IMR-90 (cell line): ENCODE measurements around the gene TM7SF3. TPM values are rescaled to one million over a fixed set of nuclear protein-coding genes. Genes with fewer than 3 reads are reported as not detected.

ENCODE experiments used
- ATAC-seq: fragments of 200-7000 bp; cut with Tn5 transposase; 2 replicates; pipeline ENCODE4 v1.9.1; 2020; ENCODE audit warnings: low read depth, mild to moderate bottlenecking, moderate library complexity
- BruUV-seq: library from RNA; stranded (reverse); fragments of 400-500 nt; replicated peaks from 2 replicates; lab custom pipeline; 2021; lab: Mats Ljungman, UMichigan
- CTCF ChIA-PET: fragments of 300-600 bp; formaldehyde crosslinking; extraction: SDS; loops from one replicate; lab custom pipeline; 2021; ENCODE audit warnings: antibody characterized with exemption; lab: Yijun Ruan, JAX
- POLR2A ChIA-PET: fragments of 300-600 bp; sonication (Branson Sonifier 250); formaldehyde crosslinking; loops from one replicate; lab custom pipeline; 2022; ENCODE audit warnings: antibody characterized with exemption; ENCODE audit not compliant: unreplicated experiment; lab: Charles Lee
- DNase-seq: peaks from one replicate; pipeline ENCODE4 v3.0.0; 2013
- H2AFZ ChIP-seq: replicated peaks from 2 replicates; pipeline ENCODE3; 2013; ENCODE audit warnings: low read length, mild to moderate bottlenecking; ENCODE audit not compliant: poor library complexity
- H2AK5ac ChIP-seq: 2 replicates; pipeline ENCODE4 v1.6.1; 2013; ENCODE audit warnings: low read depth, low read length, inconsistent platforms
- H2AK9ac ChIP-seq: replicated peaks from 2 replicates; pipeline ENCODE3; 2013; ENCODE audit warnings: mild to moderate bottlenecking, low read depth, low read length, moderate library complexity; ENCODE audit not compliant: poor library complexity
- H2BK120ac ChIP-seq: 2 replicates; pipeline ENCODE4 v1.6.1; 2013; ENCODE audit warnings: low read depth, low read length, inconsistent platforms
- H2BK15ac ChIP-seq: 3 replicates; pipeline ENCODE4 v1.6.1; 2013; ENCODE audit warnings: low read depth, low read length, inconsistent platforms
- H2BK20ac ChIP-seq: 2 replicates; pipeline ENCODE4 v1.6.1; 2013; ENCODE audit warnings: low read depth, mild to moderate bottlenecking, inconsistent platforms, low read length, moderate library complexity
- H2BK5ac ChIP-seq: 2 replicates; pipeline ENCODE4 v1.6.1; 2013; ENCODE audit warnings: mild to moderate bottlenecking, low read depth, low read length, inconsistent platforms; ENCODE audit not compliant: poor library complexity, severe bottlenecking
- H3K14ac ChIP-seq: replicated peaks from 2 replicates; pipeline ENCODE4 v1.6.1; 2013; ENCODE audit warnings: low read depth, low read length, inconsistent platforms
- H3K18ac ChIP-seq: 2 replicates; pipeline ENCODE4 v1.6.1; 2013; ENCODE audit warnings: low read depth, low read length, control low read depth
- H3K23ac ChIP-seq: 2 replicates; pipeline ENCODE4 v1.6.1; 2013; ENCODE audit warnings: low read depth, low read length, inconsistent platforms
- H3K27ac ChIP-seq: 2 replicates; pipeline ENCODE4 v1.5.1; 2013; ENCODE audit warnings: mild to moderate bottlenecking, control low read depth, low read length; ENCODE audit not compliant: insufficient read depth
- H3K27me3 ChIP-seq: 2 replicates; pipeline ENCODE4 v1.6.1; 2013; ENCODE audit warnings: low read length; ENCODE audit not compliant: control insufficient read depth, insufficient read depth
- H3K36me3 ChIP-seq: 2 replicates; pipeline ENCODE4 v1.6.1; 2013; ENCODE audit warnings: low read length, mixed read lengths; ENCODE audit not compliant: control insufficient read depth, insufficient read depth
- H3K4ac ChIP-seq: 2 replicates; pipeline ENCODE4 v1.6.1; 2013; ENCODE audit warnings: low read depth, low read length, inconsistent platforms
- H3K4me1 ChIP-seq: 2 replicates; pipeline ENCODE4 v1.6.1; 2013; ENCODE audit warnings: low read length, mixed read lengths; ENCODE audit not compliant: control insufficient read depth, insufficient read depth
- H3K4me2 ChIP-seq: 2 replicates; pipeline ENCODE4 v1.6.1; 2013; ENCODE audit warnings: low read depth, mild to moderate bottlenecking, control low read depth, low read length, moderate library complexity
- H3K4me3 ChIP-seq: 2 replicates; pipeline ENCODE4 v1.5.1; 2013; ENCODE audit warnings: low read depth, mild to moderate bottlenecking, control low read depth, low read length, moderate library complexity; ENCODE audit not compliant: insufficient read depth
- H3K56ac ChIP-seq: 2 replicates; pipeline ENCODE4 v1.6.1; 2013; ENCODE audit warnings: low read length, inconsistent platforms; ENCODE audit not compliant: insufficient read depth; ENCODE audit errors: extremely low read depth
- H3K79me1 ChIP-seq, 2 experiments: 2 replicates each; pipeline ENCODE4 v1.6.1; 2013; ENCODE audit warnings: low read length in 2 of 2, inconsistent platforms in 1 of 2, low read depth in 1 of 2
- H3K9ac ChIP-seq: 2 replicates; pipeline ENCODE4 v1.6.1; 2013; ENCODE audit warnings: low read depth, low read length, control low read depth
- H3K9me1 ChIP-seq: 2 replicates; pipeline ENCODE4 v1.6.1; 2013; ENCODE audit warnings: low read length, inconsistent platforms; ENCODE audit not compliant: insufficient read depth
- H3K9me3 ChIP-seq: 2 replicates; pipeline ENCODE4 v1.6.1; 2013; ENCODE audit warnings: low read length; ENCODE audit not compliant: control insufficient read depth, insufficient read depth
- H4K20me1 ChIP-seq: 2 replicates; pipeline ENCODE4 v1.6.1; 2013; ENCODE audit warnings: low read length, inconsistent platforms; ENCODE audit not compliant: insufficient read depth
- H4K5ac ChIP-seq: 2 replicates; pipeline ENCODE4 v1.6.1; 2013; ENCODE audit warnings: mild to moderate bottlenecking, low read depth, low read length, control low read depth
- H4K8ac ChIP-seq, 2 experiments: 2 replicates each; pipeline ENCODE4 v1.6.1; 2013; ENCODE audit warnings: low read depth in 2 of 2, low read length in 2 of 2, control low read depth in 1 of 2, inconsistent platforms in 1 of 2
- H4K91ac ChIP-seq: 2 replicates; pipeline ENCODE4 v1.6.1; 2013; ENCODE audit warnings: low read depth, low read length, inconsistent platforms; ENCODE audit not compliant: insufficient read depth
- BHLHE40 ChIP-seq: fragments of 150-350 bp; IDR thresholded peaks from 2 replicates; pipeline ENCODE4 v1.6.1; 2016; ENCODE audit warnings: mild to moderate bottlenecking, low read depth, low read length
- CEBPB ChIP-seq: IDR thresholded peaks from 2 replicates; pipeline ENCODE4 v1.6.1; 2012; ENCODE audit warnings: low read depth, low read length, improper control_type of control experiment
- CHD1 ChIP-seq: IDR thresholded peaks from 2 replicates; pipeline ENCODE4 v1.6.1; 2012; ENCODE audit warnings: low read depth, low read length, improper control_type of control experiment
- CTCF ChIP-seq: conservative IDR thresholded peaks from 2 replicates; pipeline ENCODE4 v1.5.1; 2012; ENCODE audit warnings: mild to moderate bottlenecking, low read depth, low read length, improper control_type of control experiment
- FOS ChIP-seq: fragments of 150-350 bp; IDR thresholded peaks from 2 replicates; pipeline ENCODE4 v1.6.1; 2016; ENCODE audit warnings: low read depth, low read length
- MAFK ChIP-seq: IDR thresholded peaks from 2 replicates; pipeline ENCODE4 v1.6.1; 2012; ENCODE audit warnings: low read depth, low read length, improper control_type of control experiment
- MAZ ChIP-seq: IDR thresholded peaks from 2 replicates; pipeline ENCODE4 v1.6.1; 2012; ENCODE audit warnings: low read depth, mild to moderate bottlenecking, low read length, improper control_type of control experiment, moderate library complexity, borderline replicate concordance
- MXI1 ChIP-seq: IDR thresholded peaks from 2 replicates; pipeline ENCODE4 v1.6.1; 2012; ENCODE audit warnings: low read depth, mild to moderate bottlenecking, low read length, moderate library complexity, borderline replicate concordance
- NFE2L2 ChIP-seq: fragments of 150-350 bp; IDR thresholded peaks from 2 replicates; pipeline ENCODE4 v1.6.1; 2016; ENCODE audit warnings: low read depth, mild to moderate bottlenecking, low read length
- POLR2A ChIP-seq: IDR thresholded peaks from 2 replicates; pipeline ENCODE4 v1.6.1; 2012; ENCODE audit warnings: mild to moderate bottlenecking, low read depth, low read length
- RAD21 ChIP-seq: IDR thresholded peaks from 2 replicates; pipeline ENCODE4 v1.6.1; 2012; ENCODE audit warnings: low read length, improper control_type of control experiment
- RCOR1 ChIP-seq: IDR thresholded peaks from 2 replicates; pipeline ENCODE4 v1.6.1; 2012; ENCODE audit warnings: mild to moderate bottlenecking, low read length, improper control_type of control experiment; ENCODE audit not compliant: insufficient replicate concordance
- RFX5 ChIP-seq: IDR thresholded peaks from 2 replicates; pipeline ENCODE4 v1.8.0; 2012; ENCODE audit warnings: low read depth, mild to moderate bottlenecking, low read length, moderate library complexity
- SMC3 ChIP-seq: fragments of 150-350 bp; IDR thresholded peaks from 2 replicates; pipeline ENCODE4 v1.6.1; 2016; ENCODE audit warnings: low read depth, mild to moderate bottlenecking, antibody characterized with exemption, low read length, moderate library complexity
- WGBS, 2 experiments: methylation state at CpG; one replicate each; pipeline versions ENCODE4 v1.1.5 to v1.1.7; 2013; ENCODE audit warnings: missing lambda C conversion rate in 2 of 2; ENCODE audit not compliant: insufficient read length in 1 of 2; ENCODE audit errors: extremely low coverage in 2 of 2; 5-methylcytosine and 5-hydroxymethylcytosine counted together
- dilution Hi-C: fragments of 300-500 bp; cut with HindIII; formaldehyde crosslinking; loops from one replicate; pipeline ENCODE4 v1.14.3; 2018; ENCODE audit warnings: low sequenced_read_pairs; ENCODE audit not compliant: unreplicated experiment
- in situ Hi-C: fragments of 300-500 bp; cut with MboI; formaldehyde crosslinking; loops from 3 replicates; pipeline ENCODE4 v1.14.3; 2019; ENCODE audit warnings: low sequenced_read_pairs, inconsistent platforms, mixed read lengths
- intact Hi-C: fragments of 100-400 bp; cut with micrococcal nuclease; formaldehyde crosslinking; loops from 2 replicates; pipeline ENCODE4 v1.10.0; 2022
- polyA plus RNA-seq, 3 experiments: library from polyadenylated mRNA; depleted of rRNA; stranded (reverse); fragments of >200 nt; gene quantifications; 2 replicates each; pipeline ENCODE4 v1.2.3, GENCODE V29; 2012; ENCODE audit warnings: low replicate concordance in 1 of 3
- total RNA-seq: library from RNA; depleted of rRNA; stranded (reverse); fragments of >200 nt; gene quantifications from 2 replicates; pipeline ENCODE4 v1.2.3, GENCODE V29; 2012
- TF ChIP-seq, protein P1 (sequence below): fragments of 150-350 bp; IDR thresholded peaks from 2 replicates; pipeline ENCODE4 v1.6.1; 2017; ENCODE audit warnings: mild to moderate bottlenecking, antibody characterized with exemption, low read length, low read depth
- TF ChIP-seq, protein P2 (sequence below): fragments of 150-350 bp; IDR thresholded peaks from 2 replicates; pipeline ENCODE4 v1.6.1; 2016; ENCODE audit warnings: low read depth, mild to moderate bottlenecking, low read length, moderate library complexity, borderline replicate concordance

TM7SF3 gene
- total and polyA plus RNA-seq, 2 of the 4 experiments (the other 2 are of a cell fraction), result 35.3 to 46.6 TPM

GRCh38 chr12:26940516-26941214, 73.5 kb downstream of the TM7SF3 start:
- peaks cover 0 to 46% of the 10 kb centered on the region in 2 experiments; a peak in 3 of 4 replicates for H3K79me1 ChIP-seq
- intact Hi-C loops (no loop called here), in situ Hi-C loops (no loop called here), dilution Hi-C loops (no loop called here)
- H3K4me3 ChIP-seq, result no peak overlapping the region
- H2AK5ac ChIP-seq, result no peak overlapping the region
- H3K9me3 ChIP-seq, result no peaks in the 10 kb centered on the region
- DNase-seq, result peak; percentile 15
- no peaks in the 10 kb centered on the region for H3K9me1 ChIP-seq
- ChIA-PET CTCF (no interaction called here), POLR2A (no interaction called here)
- no peak overlapping the region for H2AFZ ChIP-seq
- H2BK5ac ChIP-seq, result no peak overlapping the region
- H3K4me2 ChIP-seq, result no peak overlapping the region
- H2BK15ac ChIP-seq, result no peak overlapping the region
- no TSS peak for BruUV-seq
- no peak overlapping the region for H3K56ac ChIP-seq
- H2BK20ac ChIP-seq, result no peak overlapping the region
- TF ChIP-seq MAFK (no peak), FOS (no peak), CHD1 (no peak), MXI1 (no peak), NFE2L2 (no peak), CTCF (no peak), BHLHE40 (no peak), MAZ (no peak), POLR2A (no peak), SMC3 (no peak), CEBPB (no peak), RFX5 (no peak), RAD21 (no peak), RCOR1 (no peak)
- TF ChIP-seq, protein P1, sequence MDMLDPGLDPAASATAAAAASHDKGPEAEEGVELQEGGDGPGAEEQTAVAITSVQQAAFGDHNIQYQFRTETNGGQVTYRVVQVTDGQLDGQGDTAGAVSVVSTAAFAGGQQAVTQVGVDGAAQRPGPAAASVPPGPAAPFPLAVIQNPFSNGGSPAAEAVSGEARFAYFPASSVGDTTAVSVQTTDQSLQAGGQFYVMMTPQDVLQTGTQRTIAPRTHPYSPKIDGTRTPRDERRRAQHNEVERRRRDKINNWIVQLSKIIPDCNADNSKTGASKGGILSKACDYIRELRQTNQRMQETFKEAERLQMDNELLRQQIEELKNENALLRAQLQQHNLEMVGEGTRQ, result no peak
- TF ChIP-seq, protein P2, sequence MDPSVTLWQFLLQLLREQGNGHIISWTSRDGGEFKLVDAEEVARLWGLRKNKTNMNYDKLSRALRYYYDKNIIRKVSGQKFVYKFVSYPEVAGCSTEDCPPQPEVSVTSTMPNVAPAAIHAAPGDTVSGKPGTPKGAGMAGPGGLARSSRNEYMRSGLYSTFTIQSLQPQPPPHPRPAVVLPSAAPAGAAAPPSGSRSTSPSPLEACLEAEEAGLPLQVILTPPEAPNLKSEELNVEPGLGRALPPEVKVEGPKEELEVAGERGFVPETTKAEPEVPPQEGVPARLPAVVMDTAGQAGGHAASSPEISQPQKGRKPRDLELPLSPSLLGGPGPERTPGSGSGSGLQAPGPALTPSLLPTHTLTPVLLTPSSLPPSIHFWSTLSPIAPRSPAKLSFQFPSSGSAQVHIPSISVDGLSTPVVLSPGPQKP, result no peak
- WGBS, 2 experiments, result no CpG with 5 or more reads among the region's 3 CpGs
- no peak overlapping the region for H2BK120ac ChIP-seq
- H3K23ac ChIP-seq, result no peak overlapping the region
- H3K18ac ChIP-seq, result no peak overlapping the region
- no peak overlapping the region for H4K8ac ChIP-seq
- H2AK9ac ChIP-seq, result no peak overlapping the region
- H3K27me3 ChIP-seq, result no peaks in the 10 kb centered on the region
- H3K4me1 ChIP-seq, result peaks cover 2% of the 10 kb centered on the region
- H3K27ac ChIP-seq, result no peak overlapping the region
- no peak overlapping the region for H4K91ac ChIP-seq
- H4K20me1 ChIP-seq, result peaks cover 26% of the 10 kb centered on the region; the same call in 1 of the 2 replicates
- H3K36me3 ChIP-seq, result no peaks in the 10 kb centered on the region
- H3K14ac ChIP-seq, result no peak overlapping the region
- ATAC-seq, result no peak
- H4K5ac ChIP-seq, result no peak overlapping the region
- no peak overlapping the region for H3K4ac ChIP-seq
- H3K9ac ChIP-seq, result no peak overlapping the region
